GM19438 (cell line): ENCODE results near the gene TMEM204.

Experiments
- ATAC-seq: cut with Tn5 transposase; IDR thresholded peaks from one replicate; pipeline ENCODE4 v1.9.1; 2021; ENCODE audit warnings: low read depth; ENCODE audit not compliant: unreplicated experiment

TMEM204 gene

DNA sequence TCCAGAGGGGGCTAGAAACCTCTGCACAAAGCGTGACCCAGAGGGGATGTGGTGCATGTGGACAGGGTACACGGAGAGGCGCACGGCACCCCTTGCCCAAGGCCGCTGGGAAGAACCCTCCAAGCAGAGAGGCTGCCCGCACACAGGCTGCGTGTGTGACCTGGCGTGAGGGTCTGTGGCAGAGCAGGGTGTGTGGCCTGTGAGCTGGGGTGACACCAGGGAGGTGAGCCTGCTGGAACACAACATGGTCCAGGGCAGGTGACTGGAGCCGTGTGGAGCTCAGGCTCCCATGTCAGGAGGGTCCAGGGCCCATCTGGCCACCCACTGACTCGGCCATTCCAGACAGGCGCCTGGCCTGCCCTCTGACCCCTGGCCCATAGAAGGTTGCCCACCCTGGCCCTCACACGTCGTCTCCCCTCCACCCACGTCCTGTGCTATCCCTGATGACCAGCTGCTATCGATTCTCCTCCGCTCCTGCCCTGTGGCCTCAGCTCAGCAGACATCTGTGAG is 14.8 kb upstream of the TMEM204 start:
- ATAC-seq, result no peak

DNA sequence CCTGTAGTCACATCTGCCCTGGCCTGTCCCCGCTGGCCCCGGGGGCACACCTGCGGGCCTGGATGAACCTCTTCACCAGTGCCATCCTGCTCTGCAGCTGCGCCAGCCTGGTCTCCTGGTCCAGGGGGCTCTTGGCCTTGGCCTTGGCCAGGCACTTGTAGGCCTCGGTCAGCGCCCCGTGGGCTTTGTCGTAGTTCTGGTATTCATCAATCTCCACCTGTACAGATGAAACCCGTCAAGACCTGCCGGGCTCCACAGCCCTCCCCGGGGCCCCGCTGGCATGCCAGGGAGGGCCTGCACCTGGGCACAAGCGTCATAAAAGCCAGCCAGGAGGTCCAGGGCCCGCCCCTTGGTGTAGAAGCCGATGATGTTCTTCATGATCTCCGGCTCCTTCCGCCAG is 13.6 kb upstream of the TMEM204 start:
- ATAC-seq, result no peak

DNA sequence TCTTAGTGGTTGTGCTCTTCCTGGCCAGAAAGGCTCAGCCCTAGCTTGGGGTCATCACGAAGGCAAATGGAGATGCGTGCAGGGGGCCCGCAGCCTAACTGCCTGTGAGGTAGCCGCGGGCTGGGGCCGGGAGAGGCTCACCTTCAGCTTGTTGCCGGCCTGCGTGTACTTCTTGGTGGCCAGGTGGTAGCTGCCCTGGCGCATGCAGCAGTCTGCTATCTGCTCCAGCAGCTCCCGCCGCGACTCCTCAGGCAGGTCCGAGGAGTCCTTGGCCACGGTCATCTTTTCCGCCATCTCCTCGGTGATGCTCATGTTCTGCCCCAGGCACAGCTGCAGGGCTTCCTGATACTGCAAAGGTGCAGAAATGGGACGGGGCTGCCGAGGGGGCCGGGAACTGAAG is 13.0 kb upstream of the TMEM204 start:
- no peak for ATAC-seq

DNA sequence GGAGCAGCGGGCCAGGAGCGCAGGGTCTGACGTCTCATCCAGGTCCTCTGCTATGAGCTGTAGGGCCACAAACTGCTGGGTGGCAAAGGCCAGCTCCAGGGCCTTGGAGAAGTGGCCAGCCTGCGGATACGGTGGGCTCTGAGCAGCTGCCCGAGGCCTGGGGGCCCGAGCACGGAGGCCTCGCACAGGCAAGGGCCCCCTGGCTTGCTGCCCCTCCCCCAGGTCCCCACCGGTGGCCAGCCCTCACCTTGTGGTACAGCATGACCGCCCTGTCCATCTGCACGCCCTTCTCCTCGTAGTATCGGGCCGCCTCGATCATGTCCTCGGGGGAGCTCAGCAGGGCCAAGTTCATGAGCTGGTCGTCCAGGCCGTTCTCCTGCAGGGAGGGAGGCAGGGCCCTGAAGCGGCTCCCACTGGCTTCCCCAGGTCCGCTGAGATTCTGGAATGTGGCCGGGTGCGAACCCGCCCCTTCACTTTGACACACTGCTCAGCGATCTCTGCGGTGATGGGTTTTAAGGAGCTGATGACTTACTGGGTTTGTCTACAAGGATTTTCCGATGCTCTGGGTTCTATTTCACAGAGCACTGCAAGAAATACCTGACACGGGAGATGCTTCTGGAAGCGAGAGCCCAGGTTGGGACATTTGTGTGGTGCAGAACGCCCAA is 9.8 kb upstream of the TMEM204 start:
- no peak for ATAC-seq

DNA sequence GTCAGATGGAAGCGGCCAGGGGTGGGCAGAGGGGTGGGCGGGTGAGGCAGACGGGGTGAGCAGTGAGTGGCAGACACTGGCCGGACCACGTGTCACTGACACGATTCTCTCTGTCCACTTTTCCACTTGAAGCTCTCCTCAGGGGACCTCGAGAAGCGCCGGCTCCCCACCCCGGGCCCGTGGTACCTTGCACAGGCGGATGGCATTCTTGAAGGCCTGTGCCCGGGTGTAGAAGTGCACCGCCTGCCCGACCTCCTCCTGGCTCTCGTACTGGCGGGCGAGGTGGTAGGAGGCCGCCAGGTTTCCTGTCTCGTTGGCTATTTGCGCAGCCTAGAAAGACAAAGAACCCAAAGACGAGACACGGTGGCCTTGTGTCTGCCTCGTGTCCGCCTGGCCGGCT is 9.1 kb upstream of the TMEM204 start:
- no peak for ATAC-seq

DNA sequence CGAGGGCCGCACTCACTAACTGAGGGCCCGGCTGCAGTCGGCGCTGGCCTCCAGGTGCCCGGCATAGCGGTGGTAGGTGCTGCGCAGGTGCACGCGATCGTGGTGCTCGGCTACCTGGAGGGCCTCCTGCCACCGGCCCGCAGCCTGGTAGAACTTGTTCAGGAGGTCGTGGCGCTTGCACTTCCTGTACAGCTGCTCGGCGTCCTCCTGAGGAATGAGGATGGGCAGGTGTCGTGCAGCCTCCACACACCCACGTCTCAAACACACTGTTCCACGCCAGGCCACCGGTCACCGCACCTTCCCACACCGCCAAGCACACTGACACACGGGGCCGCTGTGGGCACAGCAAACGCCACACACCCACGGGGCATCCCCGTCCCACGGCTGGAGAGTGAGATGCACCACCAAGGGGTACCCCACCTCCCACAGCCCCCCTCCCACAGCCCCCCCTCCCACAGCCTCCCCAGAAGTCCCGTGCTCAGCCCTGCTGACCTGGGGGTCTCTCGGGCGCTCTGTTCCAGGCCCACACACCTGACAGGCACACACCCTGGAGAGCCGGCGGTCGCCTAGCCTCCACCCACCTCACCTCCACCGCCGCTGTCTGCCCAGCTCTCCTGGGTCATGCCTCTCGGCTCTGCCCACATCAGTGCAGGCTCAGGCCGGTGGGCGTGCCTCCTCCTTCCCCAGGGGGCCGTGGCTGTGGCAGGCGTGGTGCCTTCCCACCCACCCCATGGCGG is 7.4 kb upstream of the TMEM204 start:
- ATAC-seq, result no peak

DNA sequence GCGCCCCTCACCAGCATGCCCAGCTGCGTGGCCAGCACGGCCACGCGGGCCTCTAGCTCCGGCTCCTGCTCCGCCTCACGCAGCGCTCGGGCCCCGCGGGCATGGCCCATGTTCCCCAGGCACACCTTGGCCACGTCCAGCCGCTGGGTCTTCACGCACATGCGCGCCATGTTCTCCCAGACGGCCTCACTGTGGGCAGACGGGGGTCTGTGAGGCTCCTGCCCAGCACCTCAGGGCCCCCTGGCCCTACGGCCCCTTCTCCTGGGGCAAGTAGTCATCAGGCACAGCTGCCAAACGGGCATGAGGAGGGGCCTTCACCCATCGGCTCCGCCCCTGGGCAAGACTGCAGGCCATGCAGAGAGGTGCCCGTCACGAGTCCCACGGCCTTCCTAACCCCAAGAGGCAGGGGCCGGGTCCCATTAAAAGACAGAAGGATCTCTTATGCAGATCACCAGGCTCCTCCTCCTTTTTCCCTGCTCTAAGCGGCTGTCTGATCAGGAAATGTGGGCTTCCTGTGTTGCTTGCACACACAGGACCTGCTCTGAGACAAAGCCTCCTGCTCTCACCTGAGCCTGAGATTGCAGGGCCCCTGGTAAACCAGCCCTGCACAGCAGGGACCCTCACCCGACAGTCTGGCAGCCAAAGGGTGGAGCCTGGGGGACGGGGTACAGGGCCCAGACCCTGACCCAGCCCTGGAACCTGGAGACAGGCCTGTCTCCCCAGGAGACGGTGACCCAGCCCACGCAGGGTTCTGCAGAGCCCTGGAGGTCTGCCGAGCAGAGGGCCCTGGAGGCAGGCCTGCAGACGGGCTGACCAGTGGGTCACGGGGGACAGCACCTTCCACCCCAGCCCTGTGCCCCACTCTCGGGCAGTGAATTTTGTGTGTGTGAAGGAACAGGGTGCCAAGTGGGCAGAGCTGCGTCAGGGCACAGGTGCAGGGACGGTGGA is 6.6 kb upstream of the TMEM204 start:
- ATAC-seq, result no peak

DNA sequence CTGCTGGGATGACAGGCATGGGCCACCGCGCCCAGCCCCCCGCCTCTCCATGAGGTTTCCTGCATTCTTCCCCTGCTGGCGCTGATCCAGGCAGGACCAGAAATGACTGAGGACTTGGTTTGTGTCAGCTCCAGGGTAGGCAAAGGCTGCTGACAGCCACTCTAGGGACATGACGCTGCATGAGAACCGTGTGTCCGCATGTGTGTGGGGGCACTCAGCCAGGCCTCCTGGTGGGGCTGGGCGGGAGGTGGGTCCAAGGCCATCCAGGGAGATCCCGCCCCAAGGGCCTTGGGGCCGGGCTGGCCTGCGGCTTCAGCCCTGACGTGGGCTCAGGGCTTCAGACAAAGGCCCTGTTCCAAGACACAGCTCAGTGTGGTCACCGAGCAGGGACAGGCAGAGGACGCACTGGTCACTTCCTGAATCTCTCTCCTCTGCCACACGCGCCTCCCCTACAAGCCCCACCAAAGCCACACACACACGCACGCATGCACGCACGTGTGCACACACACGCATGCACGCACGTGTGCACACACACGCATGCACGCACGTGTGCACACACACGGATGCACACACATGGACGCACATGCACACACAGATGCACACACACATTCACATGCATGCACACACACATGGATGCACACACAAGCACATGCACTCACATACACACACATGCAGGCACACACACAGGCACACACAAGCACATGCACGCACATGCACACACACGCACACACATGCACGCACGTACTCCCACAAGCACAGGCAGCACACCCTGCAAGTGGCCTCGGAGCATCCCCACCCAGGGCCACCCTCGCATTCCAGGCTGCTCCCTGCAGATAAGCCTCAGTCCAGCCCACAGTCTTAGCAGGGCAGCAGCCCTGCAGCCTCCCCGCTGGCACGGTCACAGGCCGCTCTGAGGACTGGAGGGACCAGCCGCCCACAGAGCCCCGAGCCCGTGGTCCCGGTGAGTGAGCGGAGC is 5.3 kb upstream of the TMEM204 start:
- no peak for ATAC-seq

DNA sequence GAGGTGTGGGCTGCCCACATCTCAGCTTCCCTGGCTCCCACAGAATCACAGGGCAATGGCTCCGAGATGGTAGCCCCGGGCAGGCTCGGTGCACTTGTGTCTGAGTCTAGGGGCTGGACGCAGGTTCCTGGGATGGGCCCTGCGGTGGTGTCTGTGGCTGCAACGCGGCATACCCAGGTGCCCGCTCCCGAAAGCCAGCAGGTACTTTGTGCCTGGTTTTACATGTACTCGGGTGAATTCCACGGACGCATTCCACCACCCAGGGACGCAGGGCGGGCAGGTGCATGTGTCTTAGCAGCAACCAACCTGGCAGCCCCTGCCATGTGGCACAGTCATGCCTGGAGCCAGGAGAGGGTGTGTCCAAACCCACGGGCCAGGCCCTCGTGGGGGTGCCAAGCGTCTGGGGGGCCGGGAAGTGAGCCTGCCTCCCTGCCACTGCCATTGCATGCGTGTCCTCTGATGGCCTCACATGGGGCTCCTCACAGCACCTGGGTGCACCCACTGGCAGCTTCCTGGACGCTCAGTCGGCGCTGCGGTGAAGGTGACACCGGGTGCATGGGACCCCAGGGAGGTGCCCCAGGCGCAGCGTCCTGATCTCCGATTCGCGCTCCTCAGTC is 4.4 kb upstream of the TMEM204 start:
- ATAC-seq, result no peak

DNA sequence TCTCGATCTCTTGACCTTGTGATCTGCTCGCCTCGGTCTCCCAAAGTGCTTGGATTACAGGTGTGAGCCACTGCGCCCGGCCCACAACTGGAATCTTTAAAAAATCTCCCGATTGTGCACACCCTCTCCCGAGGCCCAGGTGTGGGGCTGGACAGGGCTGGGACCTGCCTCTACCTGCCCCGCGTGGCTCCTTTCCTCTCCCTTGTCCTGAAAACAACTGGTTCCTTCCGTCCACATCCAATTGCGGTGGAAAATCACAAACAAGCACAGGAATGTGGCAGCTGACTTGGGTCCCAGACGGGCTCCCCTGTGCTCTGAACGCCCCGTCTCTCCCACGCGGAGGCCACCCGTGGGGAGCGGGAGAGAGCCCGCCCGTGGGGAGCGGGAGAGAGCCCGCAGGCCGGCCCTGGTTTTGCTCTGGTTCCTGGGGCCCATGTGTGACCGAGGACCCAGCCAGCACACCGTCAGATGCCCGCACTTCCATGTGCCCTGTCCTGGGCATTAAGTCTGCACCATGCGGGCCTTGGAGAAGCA is 3.0 kb upstream of the TMEM204 start:
- no peak for ATAC-seq

DNA sequence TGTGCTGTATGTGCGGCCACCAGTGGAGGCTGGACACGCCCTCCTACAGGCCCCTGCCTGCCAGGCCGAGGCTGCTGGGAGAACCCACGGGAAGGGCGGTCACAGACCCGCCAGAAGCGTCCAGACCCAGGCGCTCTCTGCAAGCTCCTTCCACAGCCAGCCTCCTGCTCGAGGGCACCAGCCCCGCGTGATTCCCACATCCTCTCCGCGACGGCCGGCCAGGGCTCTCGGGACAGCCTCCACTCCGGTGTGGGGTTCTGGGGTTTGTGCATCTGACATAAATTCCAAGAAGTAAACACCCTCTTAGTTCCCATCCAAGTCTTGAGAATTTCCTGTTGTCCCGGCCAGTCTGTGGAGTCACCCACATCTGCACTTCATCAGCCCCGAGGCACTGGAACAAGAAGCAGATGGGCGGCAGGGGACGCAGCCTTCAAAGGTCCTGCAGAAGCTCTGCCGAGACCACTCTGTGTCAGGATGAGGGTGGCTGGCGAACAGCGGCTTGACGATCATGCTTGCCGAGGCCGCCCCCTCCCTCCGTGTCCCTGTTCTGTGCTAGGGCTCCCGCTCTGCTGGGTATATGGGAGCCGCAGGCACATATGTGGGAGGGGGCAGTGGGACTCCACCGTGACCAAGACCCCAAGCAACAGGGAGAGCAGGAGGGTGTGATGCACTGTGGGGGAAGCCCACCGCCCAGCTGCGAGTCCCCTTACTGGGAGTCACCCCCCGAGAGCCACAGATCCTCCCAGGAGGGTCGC is 2.4 kb upstream of the TMEM204 start:
- no peak for ATAC-seq

DNA sequence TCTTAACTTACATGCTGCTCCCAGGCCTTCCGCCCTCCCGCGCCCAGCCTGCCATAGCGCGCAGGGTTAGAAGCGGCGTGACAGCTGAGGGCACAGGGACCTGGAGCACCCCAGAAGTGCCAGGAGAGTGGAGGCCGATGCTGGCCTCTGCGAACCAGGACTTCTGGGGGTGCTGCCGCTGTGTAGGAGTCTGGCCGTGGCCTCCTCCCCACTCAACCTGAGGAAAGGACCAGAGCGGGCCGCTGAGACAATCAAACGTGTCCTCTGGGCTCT is 1.9 kb upstream of the TMEM204 start:
- ATAC-seq, result no peak

DNA sequence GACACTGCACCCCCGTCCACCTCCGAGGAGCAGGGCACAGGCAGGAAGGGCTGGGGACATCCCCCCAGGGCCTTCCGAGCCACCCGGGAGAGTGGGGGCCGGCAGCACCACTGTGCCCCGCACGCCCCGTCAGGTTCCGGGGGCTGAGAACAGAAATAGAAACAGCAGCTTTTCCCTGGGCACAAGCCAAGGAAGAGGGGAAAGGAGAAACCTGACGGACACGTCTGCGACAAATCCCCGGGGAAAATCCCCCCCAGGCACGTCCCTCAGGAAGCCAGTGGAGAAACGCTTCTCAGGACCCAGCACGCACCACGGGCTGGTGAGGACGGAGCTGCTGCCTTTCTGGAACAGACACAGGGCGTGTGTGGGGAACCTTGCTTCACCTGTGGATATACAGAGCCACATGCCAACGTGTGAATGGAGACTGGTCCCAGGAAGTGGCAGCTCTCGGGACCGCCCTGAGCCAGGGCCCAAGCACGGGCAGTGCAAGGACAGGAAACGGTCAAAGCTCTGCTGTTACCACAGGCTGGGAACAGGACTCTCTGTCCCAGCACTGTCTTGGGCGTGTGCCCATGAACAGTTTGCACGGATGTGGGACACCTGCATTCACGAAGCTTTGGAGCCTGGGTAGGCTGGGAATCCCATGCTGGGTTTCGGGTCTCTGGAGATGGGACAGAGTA is 1.2 kb upstream of the TMEM204 start:
- ATAC-seq, result no peak

DNA sequence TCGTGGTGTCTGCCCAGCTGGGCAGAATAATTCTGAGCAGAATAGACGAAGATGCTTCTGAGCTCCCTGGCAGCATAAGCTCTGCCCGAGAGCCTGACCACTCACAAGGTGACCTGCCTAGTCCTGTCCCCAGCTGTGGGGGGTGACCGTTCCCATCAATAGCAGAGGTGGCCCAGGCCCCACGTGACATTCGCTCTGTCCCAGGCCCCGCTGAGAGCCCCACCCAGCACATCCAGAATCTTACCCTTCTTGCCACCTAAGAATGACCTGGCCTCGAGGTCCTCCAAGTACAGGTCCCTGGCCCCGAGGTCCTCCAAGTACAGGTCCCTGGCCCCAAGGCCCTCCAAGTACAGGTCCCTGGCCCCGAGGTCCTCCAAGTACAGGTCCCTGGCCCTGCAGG is 695 bp upstream of the TMEM204 start:
- no peak for ATAC-seq

DNA sequence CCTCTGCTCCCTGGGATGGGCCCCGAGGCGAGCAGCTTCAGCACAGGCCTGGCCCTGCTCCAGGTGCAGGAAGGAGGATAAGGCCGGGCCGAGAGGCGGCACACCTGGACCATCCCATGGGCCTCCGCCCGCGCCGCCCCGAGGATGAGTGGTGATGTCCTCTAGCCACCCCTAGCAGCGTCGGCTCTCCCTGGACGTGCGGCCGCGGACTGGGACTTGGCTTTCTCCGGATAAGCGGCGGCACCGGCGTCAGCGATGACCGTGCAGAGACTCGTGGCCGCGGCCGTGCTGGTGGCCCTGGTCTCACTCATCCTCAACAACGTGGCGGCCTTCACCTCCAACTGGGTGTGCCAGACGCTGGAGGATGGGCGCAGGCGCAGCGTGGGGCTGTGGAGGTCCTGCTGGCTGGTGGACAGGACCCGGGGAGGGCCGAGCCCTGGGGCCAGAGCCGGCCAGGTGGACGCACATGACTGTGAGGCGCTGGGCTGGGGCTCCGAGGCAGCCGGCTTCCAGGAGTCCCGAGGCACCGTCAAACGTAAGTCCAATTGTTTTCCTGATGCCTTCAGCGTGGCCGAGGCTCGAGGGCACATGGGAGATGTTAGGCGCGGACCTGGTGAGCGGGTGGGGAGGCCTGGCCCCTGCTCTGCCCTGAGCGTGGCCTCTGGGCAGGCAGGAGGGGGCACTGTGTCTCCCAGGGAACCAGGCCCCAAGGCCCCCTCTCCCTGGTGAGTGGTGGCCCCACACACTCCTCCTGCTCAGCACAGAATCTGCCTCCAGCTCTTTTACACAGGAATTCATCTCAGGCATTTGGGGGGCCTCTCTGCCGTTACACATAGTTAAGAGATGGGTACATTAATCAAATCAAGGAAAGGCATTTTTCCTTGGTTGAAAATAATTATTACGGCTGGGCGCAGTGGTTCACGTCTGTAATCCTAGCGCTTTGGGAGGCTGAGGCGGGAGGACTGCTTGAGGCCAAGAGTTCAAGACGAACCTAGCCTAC is 855 bp downstream of the TMEM204 start:
- ATAC-seq, result no peak

DNA sequence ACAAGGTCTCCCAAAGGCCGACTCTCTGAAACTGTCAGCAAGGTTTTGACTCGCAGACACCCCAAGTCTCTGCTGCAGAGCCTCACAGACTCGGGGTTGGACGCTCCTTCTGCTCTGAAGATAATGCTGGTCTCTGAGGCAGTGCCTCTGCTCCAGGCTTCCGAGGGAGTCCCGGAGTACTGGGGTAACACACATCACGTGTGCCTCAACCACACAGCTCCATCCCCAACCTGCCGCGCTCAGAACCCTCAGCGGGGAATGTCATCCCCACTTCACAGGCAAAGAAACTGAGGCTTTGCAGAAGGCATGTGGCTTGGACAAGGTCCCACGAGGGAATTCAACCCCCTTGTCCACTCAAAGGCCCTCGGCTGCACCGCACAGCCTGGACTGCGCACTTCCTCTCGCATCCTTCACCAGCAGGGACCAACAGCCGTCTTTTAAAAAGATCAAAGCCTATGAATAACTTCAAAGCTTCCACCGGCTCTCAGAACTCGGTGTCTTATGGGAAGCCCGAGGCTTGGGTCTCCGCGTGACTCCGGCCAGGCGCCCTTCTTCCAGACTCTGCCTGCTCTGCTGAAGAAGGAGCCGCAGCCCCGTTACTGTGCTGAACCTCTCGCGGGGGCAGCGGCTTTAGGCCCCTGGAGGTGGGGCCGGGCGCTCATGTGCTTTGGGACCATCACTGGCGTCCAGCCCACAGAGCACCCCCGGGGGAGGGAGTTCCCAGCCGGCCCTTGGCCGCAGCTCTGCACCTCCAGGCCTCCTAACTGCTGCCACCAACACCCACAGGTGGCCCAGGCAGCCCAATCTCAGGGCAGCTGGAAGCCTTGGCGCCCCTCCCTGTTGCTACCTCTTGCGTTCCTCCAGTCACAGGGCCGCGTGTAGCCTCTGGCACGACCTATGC is 2.2 kb downstream of the TMEM204 start:
- no peak for ATAC-seq
